Activated naive CD4-positive, alpha-beta T cell treated with anti-CD3 and anti-CD28 coated beads, Interleukin-2, amount 10 ng/mL, durations not matched to agents 7 days and 5 days (primary cell): ENCODE data around the gene UBE2G2.

Experiments
- CTCF ChIA-PET: fragments of 350-600 bp; sonication (Branson Sonifier 250); formaldehyde crosslinking; loops from one replicate; lab custom pipeline; 2021; ENCODE audit warnings: antibody characterized with exemption; lab: Charles Lee
- DNase-seq: peaks from one replicate; pipeline ENCODE4 v3.0.0-alpha.2; 2020
- H3K27ac Mint-ChIP-seq: one replicate; pipeline ENCODE4 v1.8.0; 2021; ENCODE audit warnings: mild to moderate bottlenecking, moderate library complexity, mixed read lengths
- H3K27me3 Mint-ChIP-seq: one replicate; pipeline ENCODE4 v1.8.0; 2021; ENCODE audit warnings: mild to moderate bottlenecking, mixed read lengths
- H3K36me3 Mint-ChIP-seq: one replicate; pipeline ENCODE4 v1.8.0; 2021; ENCODE audit warnings: mixed read lengths
- H3K4me1 Mint-ChIP-seq: one replicate; pipeline ENCODE4 v1.8.0; 2021; ENCODE audit warnings: mixed read lengths
- H3K4me3 Mint-ChIP-seq: one replicate; pipeline ENCODE4 v1.8.0; 2021; ENCODE audit warnings: mild to moderate bottlenecking, moderate library complexity, mixed read lengths
- H3K9me3 Mint-ChIP-seq: one replicate; pipeline ENCODE4 v1.8.0; 2021; ENCODE audit warnings: mixed read lengths

UBE2G2 gene

DNA sequence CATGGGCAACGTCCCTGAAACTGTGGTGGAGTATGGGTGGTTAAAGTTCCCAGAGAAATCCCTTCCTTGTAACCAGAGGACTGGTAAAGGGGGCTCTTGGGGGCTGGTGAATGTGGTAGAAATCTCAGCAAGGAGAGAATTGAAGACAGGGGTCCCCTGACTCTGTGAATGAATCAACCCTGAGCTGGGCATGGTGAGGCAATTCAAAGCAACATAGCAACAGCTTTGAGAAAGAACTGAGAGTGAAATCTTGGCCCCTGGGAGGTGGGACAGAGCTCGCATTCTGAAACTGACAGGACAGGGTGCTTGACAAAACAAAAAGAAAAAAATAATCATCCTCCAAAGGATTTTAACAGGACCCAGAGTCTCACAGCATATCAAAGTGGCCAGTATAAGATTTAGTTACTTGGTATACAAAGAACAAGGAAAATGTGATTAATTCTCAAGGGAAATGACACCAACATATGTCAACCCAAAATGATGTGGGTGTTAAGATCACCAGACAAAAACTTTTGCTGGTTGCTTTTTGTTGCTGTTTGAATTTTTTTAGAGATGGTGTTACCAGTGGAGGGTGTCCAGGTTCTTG is 28.0 kb upstream of the UBE2G2 start:
- H3K4me1 Mint-ChIP-seq, result peaks cover 5% of the 10 kb centered on the region
- CTCF ChIA-PET, result no interaction called here
- H3K36me3 Mint-ChIP-seq, result peaks cover 7% of the 10 kb centered on the region
- peaks cover 30% of the 10 kb centered on the region for H3K9me3 Mint-ChIP-seq
- peaks cover 40% of the 10 kb centered on the region for H3K27me3 Mint-ChIP-seq
- no peak overlapping the region for H3K27ac Mint-ChIP-seq
- DNase-seq, result no peak
- no peak overlapping the region for H3K4me3 Mint-ChIP-seq

DNA sequence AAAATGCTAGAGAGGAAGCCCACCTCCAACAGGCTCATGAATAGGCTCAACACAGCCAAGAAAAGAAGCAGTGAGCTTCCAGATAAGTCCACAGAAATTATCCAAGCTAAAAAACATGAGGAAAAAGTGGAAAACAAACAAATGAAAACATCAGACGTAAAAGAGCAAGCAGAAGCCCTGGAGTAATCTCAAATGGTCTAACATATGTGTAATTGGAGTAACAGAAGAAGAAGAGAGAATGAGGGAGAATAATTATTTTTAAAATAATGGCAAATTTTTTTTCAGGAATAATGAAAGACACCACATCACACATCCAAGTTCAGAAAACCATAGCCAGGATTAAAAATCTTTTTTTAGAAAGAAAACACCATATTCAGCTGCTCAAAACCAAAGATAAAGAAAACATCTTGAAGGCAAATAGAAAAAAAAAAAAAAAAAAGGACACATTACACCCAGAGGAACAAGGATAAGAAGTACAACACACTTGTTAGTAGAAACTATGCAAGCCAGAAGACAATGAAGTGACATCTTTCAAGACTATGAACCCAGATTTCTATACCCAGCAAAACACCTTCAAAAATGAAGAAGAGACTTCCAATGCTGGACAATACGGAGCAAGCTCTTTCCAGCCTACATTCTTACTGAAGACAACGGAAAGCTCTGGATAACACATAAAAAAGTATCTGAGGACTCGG is 26.9 kb upstream of the UBE2G2 start:
- H3K4me1 Mint-ChIP-seq, result peaks cover 5% of the 10 kb centered on the region
- peaks cover 35% of the 10 kb centered on the region for H3K27me3 Mint-ChIP-seq
- CTCF ChIA-PET, result no interaction called here
- H3K36me3 Mint-ChIP-seq, result peaks cover 10% of the 10 kb centered on the region
- H3K9me3 Mint-ChIP-seq, result peaks cover 33% of the 10 kb centered on the region
- no peak overlapping the region for H3K4me3 Mint-ChIP-seq
- no peak for DNase-seq
- no peak overlapping the region for H3K27ac Mint-ChIP-seq

DNA sequence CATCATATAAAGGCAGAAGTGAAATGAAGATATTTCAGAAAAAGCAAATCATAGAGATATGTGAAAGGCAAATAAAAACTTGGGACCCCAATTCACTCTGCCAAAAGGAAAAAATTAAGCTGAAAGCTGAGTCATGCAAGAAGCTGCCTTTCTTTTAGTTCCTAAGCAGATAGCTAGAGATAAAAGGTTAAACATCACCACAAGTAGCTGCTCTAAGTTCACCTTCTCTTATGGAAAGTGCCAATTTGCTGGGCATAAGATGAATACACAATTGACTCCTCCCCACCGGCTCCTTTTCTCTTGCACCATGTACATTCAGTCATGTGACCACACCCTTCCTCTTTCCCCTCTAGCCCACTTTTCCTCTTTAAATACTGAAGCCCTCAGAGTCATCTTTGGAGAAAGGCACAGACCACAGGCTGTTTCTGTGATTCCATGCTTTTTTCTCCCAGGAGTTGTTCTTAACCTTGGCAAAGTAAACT is 21.6 kb upstream of the UBE2G2 start:
- CTCF ChIA-PET, result interaction anchor here (0.6 kb wide), 1 partner anchor 98 kb away, joined by 3 read pairs; no protein-coding TSS in a partner anchor
- Mint-ChIP-seq H3K27ac (no peak overlapping the region), H3K9me3 (peaks cover 43% of the 10 kb centered on the region), H3K27me3 (peaks cover 50% of the 10 kb centered on the region), H3K36me3 (peaks cover 16% of the 10 kb centered on the region), H3K4me1 (no peaks in the 10 kb centered on the region), H3K4me3 (no peak overlapping the region)
- DNase-seq, result no peak

DNA sequence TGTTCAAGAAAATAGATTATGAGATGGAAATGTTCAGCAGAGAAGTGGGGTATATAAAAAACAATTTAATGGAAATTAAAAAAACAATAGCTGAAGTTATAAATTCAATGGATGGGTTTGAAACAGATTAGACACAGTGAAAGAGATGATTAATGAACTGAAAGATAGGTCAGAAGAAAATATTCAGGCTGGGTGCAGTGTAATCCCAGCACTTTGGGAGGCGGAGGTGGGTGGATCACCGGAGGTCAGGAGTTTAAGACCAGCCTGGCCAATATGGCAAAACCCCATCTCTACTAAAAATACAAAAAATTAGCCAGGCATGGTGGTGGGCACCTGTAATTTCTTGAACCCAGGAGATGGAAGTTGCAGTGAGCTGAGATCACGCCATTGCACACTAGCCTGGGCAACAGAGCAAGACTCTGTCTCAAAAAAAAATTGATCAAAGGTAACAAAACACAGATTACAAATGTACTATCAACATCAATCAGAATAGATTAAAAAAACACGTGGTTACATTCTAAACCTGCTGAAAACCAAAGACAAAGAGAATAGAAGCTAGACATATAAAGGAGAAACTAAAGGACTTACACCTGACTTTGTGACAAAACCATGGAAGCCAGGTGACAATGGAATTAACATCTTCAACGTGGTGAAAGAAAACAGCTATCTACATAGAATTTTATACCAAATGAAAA is 21.0 kb upstream of the UBE2G2 start:
- Mint-ChIP-seq H3K9me3 (peaks cover 37% of the 10 kb centered on the region), H3K4me1 (no peaks in the 10 kb centered on the region)

DNA sequence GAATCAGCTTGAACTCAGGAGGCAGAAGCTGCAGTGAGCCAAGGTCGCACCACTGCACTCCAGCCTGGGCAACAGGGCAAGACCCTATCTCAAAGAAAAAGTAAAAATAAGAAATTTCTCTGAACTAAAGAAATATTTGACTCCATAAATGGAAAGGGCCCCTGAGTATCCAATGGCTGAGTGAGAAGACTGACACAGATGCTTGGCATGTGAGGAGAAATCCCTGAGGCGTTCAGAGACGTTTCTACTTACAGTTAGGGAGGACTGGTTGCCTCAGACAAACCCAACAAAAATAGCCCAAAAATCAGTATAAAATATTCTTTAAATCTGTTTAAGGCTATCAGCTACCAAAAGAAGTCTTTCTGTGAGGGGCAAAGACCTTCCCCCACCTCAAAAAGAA is 19.2 kb upstream of the UBE2G2 start:
- no peak for DNase-seq
- Mint-ChIP-seq H3K36me3 (peaks cover 12% of the 10 kb centered on the region), H3K27ac (no peak overlapping the region), H3K4me3 (no peak overlapping the region), H3K27me3 (peaks cover 33% of the 10 kb centered on the region), H3K9me3 (peaks cover 30% of the 10 kb centered on the region), H3K4me1 (peaks cover 9% of the 10 kb centered on the region)
- CTCF ChIA-PET, result no interaction called here

More for the DNA sequence above, 21.0 kb upstream of the UBE2G2 start:
- no peak for DNase-seq
- Mint-ChIP-seq H3K36me3 (peaks cover 15% of the 10 kb centered on the region), H3K27me3 (peaks cover 44% of the 10 kb centered on the region), H3K27ac (no peak overlapping the region), H3K4me3 (no peak overlapping the region)
- CTCF ChIA-PET, result interaction anchor here (0.6 kb wide), 1 partner anchor 98 kb away, joined by 3 read pairs; no protein-coding TSS in a partner anchor

DNA sequence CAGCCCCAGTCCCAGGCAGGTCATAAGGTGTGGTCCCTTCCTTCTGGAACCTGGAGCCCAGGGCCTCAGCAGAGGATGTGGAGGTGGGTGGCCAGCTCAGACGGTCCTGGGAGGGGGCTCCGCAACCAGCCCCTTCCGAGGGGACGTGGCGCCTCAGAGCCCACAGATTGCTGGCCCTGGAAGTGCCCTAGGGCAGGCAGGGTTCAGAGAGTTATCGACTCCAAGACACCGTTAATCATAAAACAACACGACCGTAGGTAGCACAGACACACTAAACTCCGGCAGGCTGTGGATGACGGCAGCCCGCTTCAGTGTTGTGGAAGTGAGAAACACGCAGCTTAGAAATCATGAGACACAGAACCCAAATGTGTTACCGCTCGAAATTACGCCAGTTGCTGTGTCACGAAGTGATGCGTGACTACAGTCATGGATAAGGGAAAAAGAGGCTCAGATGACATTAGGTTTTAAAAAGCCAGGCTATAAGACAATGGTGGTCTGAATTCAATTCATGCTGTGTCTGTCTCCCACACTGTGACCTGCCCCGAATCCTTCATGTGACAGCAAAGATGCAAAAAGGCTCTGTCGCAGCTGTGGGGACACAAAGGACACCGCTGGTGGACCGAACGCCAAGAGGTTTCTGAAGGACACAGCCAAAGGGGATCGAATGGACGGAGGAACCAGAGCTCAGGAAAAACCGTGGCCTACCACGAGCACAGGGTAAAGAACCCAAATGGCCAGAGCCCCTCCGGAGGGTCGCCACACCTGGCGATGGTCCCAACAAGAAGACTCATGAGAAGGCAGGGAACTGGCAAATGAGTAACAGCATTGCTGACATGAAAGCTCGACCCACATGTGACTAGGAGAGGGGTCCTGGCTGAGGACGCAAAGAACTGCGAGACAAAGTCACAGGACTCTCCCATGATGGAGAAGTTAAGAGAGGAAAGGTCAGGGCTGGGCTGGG is 17.9 kb upstream of the UBE2G2 start:
- Mint-ChIP-seq H3K27me3 (peaks cover 33% of the 10 kb centered on the region), H3K27ac (peak overlapping the region; percentile 77), H3K4me3 (peak overlapping the region; percentile 59), H3K36me3 (peaks cover 13% of the 10 kb centered on the region), H3K4me1 (peaks cover 14% of the 10 kb centered on the region), H3K9me3 (peaks cover 30% of the 10 kb centered on the region)
- DNase-seq, result no peak
- CTCF ChIA-PET, result no interaction called here

DNA sequence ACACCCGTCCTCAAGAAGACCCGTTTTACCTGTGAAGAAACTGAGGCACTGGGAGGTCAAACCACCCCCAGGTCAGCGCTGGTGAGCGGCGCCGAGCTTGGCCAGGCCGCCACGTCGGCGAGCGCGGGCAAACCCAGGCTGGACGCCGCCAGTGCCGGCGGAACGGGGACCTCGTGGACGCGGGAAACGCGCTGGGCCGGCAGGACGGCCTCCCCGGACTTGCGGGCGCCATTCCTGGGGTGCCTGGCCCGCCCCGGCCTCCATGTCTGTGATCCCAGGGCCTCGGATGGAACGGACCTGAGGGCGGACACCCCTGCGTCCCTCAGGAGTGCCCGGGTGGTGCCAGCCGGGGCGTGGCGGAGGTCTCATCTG is 17.0 kb upstream of the UBE2G2 start:
- peak overlapping the region; percentile 77 for H3K27ac Mint-ChIP-seq
- no peak for DNase-seq
- H3K27me3 Mint-ChIP-seq, result peaks cover 33% of the 10 kb centered on the region
- CTCF ChIA-PET, result interaction anchor here (1.3 kb wide), 1 partner anchor 18 kb away, joined by 3 read pairs; no protein-coding TSS in a partner anchor
- H3K36me3 Mint-ChIP-seq, result peaks cover 11% of the 10 kb centered on the region
- H3K4me1 Mint-ChIP-seq, result peaks cover 14% of the 10 kb centered on the region
- H3K4me3 Mint-ChIP-seq, result peak overlapping the region; percentile 67
- H3K9me3 Mint-ChIP-seq, result peaks cover 28% of the 10 kb centered on the region

DNA sequence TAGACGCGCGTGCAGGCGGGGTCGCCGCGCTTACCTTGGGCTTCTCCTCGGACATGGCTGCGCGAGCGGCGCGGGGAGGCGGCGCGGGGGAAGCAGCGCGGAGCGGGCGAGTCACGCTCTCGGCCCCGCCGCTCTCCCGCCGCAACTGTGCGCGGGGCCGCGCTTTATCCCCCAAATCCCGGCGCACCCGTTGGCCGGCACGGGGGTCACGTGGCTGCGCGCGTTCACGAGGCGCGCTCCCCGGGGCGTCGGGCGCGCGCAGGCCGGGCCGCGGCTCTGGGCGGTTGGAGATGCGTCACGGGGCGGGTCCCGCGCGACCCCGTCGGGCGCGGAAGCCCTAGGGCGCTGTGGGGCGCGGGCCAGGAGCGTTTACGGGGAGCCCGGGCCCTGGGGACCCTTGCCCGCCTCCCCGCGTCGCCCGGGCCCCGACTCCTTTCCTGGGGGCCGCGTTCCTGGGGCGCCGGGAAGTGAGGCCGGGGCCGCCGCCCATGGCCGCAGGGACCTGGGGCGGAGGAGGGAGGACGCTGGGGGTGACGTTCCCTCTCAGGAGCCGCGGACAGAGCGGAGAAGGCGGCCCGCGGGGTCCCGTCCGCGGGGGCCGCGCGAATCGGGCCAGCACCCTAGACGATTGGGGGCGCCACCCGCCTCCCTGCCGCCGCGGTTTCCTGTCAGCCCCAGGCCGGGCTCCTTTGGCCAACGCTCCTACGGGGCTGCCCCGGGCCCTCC is 16.5 kb upstream of the UBE2G2 start, which contains the start of gene SUMO3:
SUMO3 (minus strand) TSS at position 149 of the 726 bp plus-strand sequence; CDS start at position 55, 94 bp downstream.
- DNase-seq, result peak; percentile 85
- H3K27ac Mint-ChIP-seq, result peak within 1 kb of the TSS; percentile 77
- CTCF ChIA-PET, result interaction anchor here (0.6 to 1.3 kb wide), 3 partner anchors 9 to 17 kb away, joined by 3 read pairs; no protein-coding TSS in a partner anchor

DNA sequence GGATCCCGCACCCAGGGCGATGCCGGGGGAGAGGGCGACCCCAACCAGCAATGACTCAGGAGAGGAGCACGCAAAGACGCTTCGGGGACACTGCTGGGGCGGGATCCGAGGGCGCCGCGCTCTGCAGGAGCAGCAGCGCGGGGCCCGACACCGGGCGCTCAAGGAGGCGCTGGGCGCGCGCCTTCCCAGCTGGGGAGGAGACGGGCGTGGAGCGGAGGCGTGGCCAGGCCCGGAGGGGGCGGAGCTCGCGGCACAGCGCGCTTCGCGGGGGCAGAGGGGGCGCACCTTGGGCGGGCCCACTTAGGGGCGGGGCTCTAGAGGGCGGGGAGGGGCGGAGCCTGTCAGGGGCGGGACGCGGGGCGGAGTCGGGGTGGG is 15.9 kb upstream of the UBE2G2 start:
- H3K4me3 Mint-ChIP-seq, result peak overlapping the region; percentile 67
- peak overlapping the region; percentile 28 for H3K27ac Mint-ChIP-seq
- DNase-seq, result peak; percentile 96
- peaks cover 17% of the 10 kb centered on the region for H3K4me1 Mint-ChIP-seq
- peaks cover 28% of the 10 kb centered on the region for H3K27me3 Mint-ChIP-seq
- H3K36me3 Mint-ChIP-seq, result peaks cover 14% of the 10 kb centered on the region
- CTCF ChIA-PET, result interaction anchor here (0.6 to 1.3 kb wide), 3 partner anchors 9 to 17 kb away, joined by 3 read pairs; no protein-coding TSS in a partner anchor
- H3K9me3 Mint-ChIP-seq, result peaks cover 17% of the 10 kb centered on the region

More for the DNA sequence above, 16.5 kb upstream of the UBE2G2 start, which contains the start of gene SUMO3:
- peaks cover 22% of the 10 kb centered on the region for H3K9me3 Mint-ChIP-seq
- peak within 1 kb of the TSS; percentile 67 for H3K4me3 Mint-ChIP-seq
- peaks cover 28% of the 10 kb centered on the region for H3K27me3 Mint-ChIP-seq
- H3K4me1 Mint-ChIP-seq, result peaks cover 16% of the 10 kb centered on the region
- H3K36me3 Mint-ChIP-seq, result peaks cover 11% of the 10 kb centered on the region

DNA sequence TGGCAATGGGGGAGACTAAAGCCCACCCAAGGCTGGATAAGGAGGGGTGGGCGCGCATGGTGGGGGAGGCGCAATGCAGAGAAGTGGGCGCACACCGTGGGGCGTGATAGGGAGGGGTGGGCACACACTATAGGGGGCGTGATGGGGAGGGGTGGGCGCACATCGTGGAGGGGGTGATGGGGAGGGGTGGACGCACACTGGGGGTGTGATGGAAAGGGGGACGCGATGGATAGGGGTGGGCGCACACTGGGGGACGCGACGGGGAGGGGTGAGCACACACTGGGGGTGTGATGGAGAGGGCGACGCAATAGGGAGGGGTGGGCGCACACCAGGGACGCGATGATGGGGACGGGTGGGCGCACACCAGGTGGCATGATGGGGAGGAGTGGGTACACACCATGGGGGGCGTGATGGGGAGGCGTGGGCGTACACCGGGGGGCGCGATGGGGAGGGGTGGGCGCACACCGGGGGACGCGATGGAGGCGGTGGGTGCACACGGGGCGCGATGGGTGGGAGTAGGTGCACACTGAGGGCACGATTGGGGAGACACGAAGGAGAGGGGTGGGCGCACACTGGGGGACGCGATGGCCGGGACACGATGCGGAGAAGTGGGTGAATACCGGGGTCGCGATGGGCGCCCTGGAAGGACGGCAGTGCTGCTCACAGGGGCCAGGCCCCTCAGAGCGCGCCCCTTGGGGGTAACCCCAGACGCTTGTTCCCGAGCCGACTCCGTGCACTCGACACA is 15.3 kb upstream of the UBE2G2 start:
- peak overlapping the region; percentile 69 for H3K27ac Mint-ChIP-seq
- DNase-seq, result no peak
- H3K4me1 Mint-ChIP-seq, result peaks cover 19% of the 10 kb centered on the region
- peaks cover 11% of the 10 kb centered on the region for H3K9me3 Mint-ChIP-seq
- CTCF ChIA-PET, result interaction anchor here (1.0 kb wide), 1 partner anchor 14 kb away, joined by 3 read pairs; no protein-coding TSS in a partner anchor
- H3K27me3 Mint-ChIP-seq, result peaks cover 26% of the 10 kb centered on the region
- peaks cover 16% of the 10 kb centered on the region for H3K36me3 Mint-ChIP-seq
- H3K4me3 Mint-ChIP-seq, result peak overlapping the region; percentile 76

DNA sequence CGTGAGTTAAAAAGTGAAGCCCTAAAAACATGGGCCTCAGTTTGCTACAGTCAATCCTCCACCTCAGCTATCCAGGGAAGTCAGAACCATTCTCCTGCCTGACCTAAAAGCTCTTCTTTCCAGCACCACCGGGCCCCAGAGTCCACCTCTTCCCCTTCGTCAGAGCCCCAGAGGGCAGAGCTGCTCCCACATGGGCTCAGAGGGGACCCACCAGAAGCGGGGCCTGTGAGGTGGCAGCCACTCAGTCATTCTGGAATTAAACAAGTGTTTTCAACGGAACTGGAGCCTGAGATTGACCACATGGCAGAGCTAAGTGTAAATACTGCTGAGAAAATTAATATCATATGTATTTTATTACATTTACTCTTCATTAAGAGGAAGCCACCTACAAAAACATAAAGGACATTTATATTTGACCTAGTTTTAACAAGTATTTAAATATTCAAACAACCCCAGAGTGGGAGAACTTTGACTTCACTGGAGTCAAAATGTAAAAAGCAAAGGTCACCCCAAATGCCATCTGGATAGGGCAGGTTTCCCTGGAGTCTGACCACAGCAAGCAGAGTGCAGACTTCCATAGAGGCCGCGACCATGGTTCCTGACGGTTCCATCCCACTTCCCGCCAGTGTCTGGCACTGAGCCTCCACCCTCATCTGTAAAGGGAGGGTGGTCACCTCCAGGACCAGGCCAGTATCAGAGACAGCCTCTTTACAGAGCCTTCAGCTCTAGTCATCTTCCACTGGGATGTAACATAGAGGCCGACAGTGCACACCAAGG is 14.4 kb upstream of the UBE2G2 start:
- H3K27ac Mint-ChIP-seq, result peak overlapping the region; percentile 69
- DNase-seq, result no peak
- H3K36me3 Mint-ChIP-seq, result peaks cover 20% of the 10 kb centered on the region
- CTCF ChIA-PET, result interaction anchor here (1.2 to 1.7 kb wide), 3 partner anchors 15 to 59 kb away, joined by 3 to 8 read pairs (median 4); no protein-coding TSS in a partner anchor
- peaks cover 21% of the 10 kb centered on the region for H3K27me3 Mint-ChIP-seq
- H3K4me1 Mint-ChIP-seq, result peaks cover 24% of the 10 kb centered on the region
- peak overlapping the region; percentile 76 for H3K4me3 Mint-ChIP-seq
- peaks cover 8% of the 10 kb centered on the region for H3K9me3 Mint-ChIP-seq
